Heart right ventricle (tissue), 16 donors: ENCODE measurements around the gene MAGEB4. TPM values are rescaled to one million over a fixed set of nuclear protein-coding genes. Genes with fewer than 3 reads are reported as not detected.

Source experiments
- ATAC-seq, 8 donors: fragments of 200-7000 bp; cut with Tn5 transposase; one replicate each; pipeline ENCODE4 v1.9.1; 2020; ENCODE audit warnings: mild to moderate bottlenecking in 8 of 8, moderate library complexity in 8 of 8, moderate number of reproducible peaks in 1 of 8
- DNase-seq, 2 donors: peaks; one replicate each; pipeline ENCODE4 v3.0.0-alpha.2; 2020
- H3K27ac ChIP-seq, 10 donors: fragments of 200-600 bp; sonication (generic) in 2 of 10; one replicate each; pipeline versions ENCODE4 v1.5.0 to v1.8.0; 2020 to 2022; ENCODE audit warnings: mild to moderate bottlenecking in 3 of 10
- H3K27me3 ChIP-seq, 7 donors: fragments of 200-600 bp; one replicate each; pipeline ENCODE4 v1.8.0; 2021 to 2022; ENCODE audit warnings: mild to moderate bottlenecking in 2 of 7
- H3K36me3 ChIP-seq, 9 donors: fragments of 200-600 bp; sonication (generic) in 1 of 9; one replicate each; pipeline versions ENCODE4 v1.5.0 to v1.8.0; 2020 to 2022; ENCODE audit warnings: mild to moderate bottlenecking in 2 of 9
- H3K4me1 ChIP-seq, 9 donors: fragments of 200-600 bp; sonication (generic) in 1 of 9; one replicate each; pipeline versions ENCODE4 v1.5.0 to v1.8.0; 2020 to 2022; ENCODE audit warnings: mild to moderate bottlenecking in 4 of 9
- H3K4me3 ChIP-seq, 10 donors: fragments of 200-600 bp; sonication (generic) in 2 of 10; one replicate each; pipeline versions ENCODE4 v1.5.0 to v1.8.0; 2020 to 2022; ENCODE audit warnings: mild to moderate bottlenecking in 7 of 10, moderate library complexity in 2 of 10
- H3K9me3 ChIP-seq, 11 donors: fragments of 200-600 bp in 10 of 11; sonication (generic) in 2 of 11; one replicate each; pipeline versions ENCODE4 v1.5.0 to v1.8.0; 2013 to 2022; ENCODE audit warnings: mild to moderate bottlenecking in 2 of 11, control low read depth in 1 of 11, moderate library complexity in 1 of 11
- CTCF ChIP-seq, 9 donors: fragments of 200-600 bp; sonication (generic) in 2 of 9; IDR thresholded peaks; one replicate each; pipeline versions ENCODE4 v1.5.0 to v1.8.0; 2021 to 2022; ENCODE audit warnings: antibody characterized with exemption in 9 of 9, mild to moderate bottlenecking in 5 of 9, moderate library complexity in 1 of 9
- WGBS, 2 donors: extraction: QIAGEN DNeasy Blood & Tissue Kit; methylation state at CpG; one replicate each; pipeline ENCODE4 v1.1.7; 2013; ENCODE audit warnings: inconsistent platforms in 1 of 2; 5-methylcytosine and 5-hydroxymethylcytosine counted together
- intact Hi-C, 10 donors: fragments of 100-400 bp; cut with DNase I; formaldehyde crosslinking; loops; one replicate each; pipeline versions ENCODE4 v1.11.1 to v1.14.2; 2022
- polyA plus RNA-seq, 2 donors: library from polyadenylated mRNA; stranded (reverse); fragments of 200-250 nt; gene quantifications; one replicate each; pipeline ENCODE4 v1.2.3, GENCODE V29; 2013
- total RNA-seq, 10 donors: library from RNA; stranded (reverse); fragmentation: NEBNext Ultra II Directional in 3 of 10; extraction: Animal tissue kit (Norgen Biotek cat#: 25700) in 3 of 10; gene quantifications; one replicate each; pipeline versions ENCODE4 v1.2.1 to v1.2.4, GENCODE V29; 2021 to 2023
- donor health status: Arrhythmogenic right ventricular cardiomyopathy.
- donor health status: ischemic (EF 13 %, LVEDD 7.1; RV severe dilation, severe dysfunction).
- donor health status: healthy with polysubstance abuse.
- donor health status: DM: no; HTN: yes; CAD: no.
- donor health status: DM: no; HTN: no; CAD: no.
- donor health status: ischemic (EF 25% LVEDD 6.9; RV normal size, moderate dysfunction).
- donor health status: ischemic (EF 25% LVEDD 5.7; RV mildly dilated, moderate dysfunction).
- donor health status: healthy.
- donor health status: DM: yes; HTN: yes; CAD: no.
- donor health status: Ischemic cardiomyopathy.
- donor health status: ischemic (EF 35%, LVEDD 5.7; RV mildly dilated, moderate dysfunction).
- donor health status: nonischemic (EF 11% LVEDD 7.7; RV severe dilation, severe dysfunction).
- donor health status: DM: yes; HTN: yes; CAD: no.
- donor health status: PGD.
- donor health status: ischemic (EF 29% LVEDD 5.4; RV normal size, mild dysfunction).
- donor health status: nonischemic (EF 23%, LVEDD 6.1; RV moderate dilation, normal function).

The MAGEB4 gene
- total and polyA plus RNA-seq, 12 donors: not detected

GRCh38 chrX:30283456-30284200 lies 41.8 kb downstream of the MAGEB4 start:
- no peak for DNase-seq
- WGBS, 2 donors: 75 to 82% methylated on average over 3 of the region's 3 CpGs
- H3K36me3 ChIP-seq: no peaks in the 10 kb centered on the region
- no peaks in the 10 kb centered on the region for H3K4me1 ChIP-seq
- peak in 1 of 8 donors; percentile 59 for ATAC-seq
- no peaks in the 10 kb centered on the region for H3K9me3 ChIP-seq
- H3K4me3 ChIP-seq: no peak overlapping the region
- no peak for TF ChIP-seq CTCF (IDR thresholded peaks at IDR 0.05)
- intact Hi-C loops: loop anchor here in 1 of 10 donors (5.0 kb wide), 1 partner anchor 1086 kb away; no protein-coding TSS in a partner anchor
- H3K27me3 ChIP-seq: peaks cover 0 to 11% (median 0%) of the 10 kb centered on the region in 7 donors
- no peak overlapping the region for H3K27ac ChIP-seq

Other genes starting within 250 kb of the MAGEB4 start
- gene MAGEB2, start 26.4 kb upstream of the MAGEB4 start, total RNA-seq: not detected
- not detected for gene MAGEB2, start 26.4 kb upstream of the MAGEB4 start, polyA plus RNA-seq
- not detected for gene MAGEB3, start 11.3 kb upstream of the MAGEB4 start, total RNA-seq
- not detected for gene MAGEB3, start 11.3 kb upstream of the MAGEB4 start, polyA plus RNA-seq
- not detected for gene MAGEB1, start 5.1 kb downstream of the MAGEB4 start, total RNA-seq
- gene MAGEB1, start 5.1 kb downstream of the MAGEB4 start, polyA plus RNA-seq: not detected
- not detected for gene NR0B1, start 67.4 kb downstream of the MAGEB4 start, total RNA-seq
- gene NR0B1, start 67.4 kb downstream of the MAGEB4 start, polyA plus RNA-seq: not detected